Measurements from ENCODE around the gene KCNS1. TPM values are rescaled to one million over a fixed set of nuclear protein-coding genes. Genes with fewer than 3 reads are reported as not detected.

Gene KCNS1
- total RNA-seq, 4 donors from 2014 or later: 0.21 to 0.22 TPM; not detected in 2

GRCh38 chr20:45049438-45049837, 51.5 kb downstream of the KCNS1 start:
- Histone ChIP-seq H3K9me3 (no peaks in the 10 kb centered on the region), H3K4me1 (peaks cover 3 to 56% (median 32%) of the 10 kb centered on the region in 4 donors), H3K36me3 (no peaks in the 10 kb centered on the region), H3K27ac (peak overlapping the region in 3 of 4 donors; percentile 1 to 79 (median 71)), H3K27me3 (no peaks in the 10 kb centered on the region), H3K4me3 (no peak overlapping the region)
- no peak for DNase-seq (ENCODE audit: low spot score in 2 of 2)
- 46 to 53% methylated on average over 3 of the region's 3 CpGs for WGBS, 2 donors
- TF ChIP-seq CTCF (IDR thresholded peaks at IDR 0.05) (no peak), POLR2A (IDR thresholded peaks at IDR 0.05) (no peak), EP300 (IDR thresholded peaks at IDR 0.05) (no peak)

GRCh38 chr20:45047581-45048119, 53.3 kb downstream of the KCNS1 start:
- Histone ChIP-seq H3K27me3 (no peaks in the 10 kb centered on the region), H3K4me1 (peaks cover 0 to 50% (median 21%) of the 10 kb centered on the region in 4 donors), H3K9me3 (no peaks in the 10 kb centered on the region), H3K4me3 (no peak overlapping the region), H3K36me3 (no peaks in the 10 kb centered on the region), H3K27ac (no peak overlapping the region)
- whole genome bisulfite sequencing, 2 donors: 69 to 75% methylated on average over 2 of the region's 2 CpGs
- no peak for TF ChIP-seq CTCF (IDR thresholded peaks at IDR 0.05)
- no peak for TF ChIP-seq POLR2A (IDR thresholded peaks at IDR 0.05)
- no peak for TF ChIP-seq EP300 (IDR thresholded peaks at IDR 0.05)
- no peak for DNase-seq (ENCODE audit: low spot score in 2 of 2)

GRCh38 chr20:45044601-45045000, 56.3 kb downstream of the KCNS1 start:
- no peak for DNase-seq (ENCODE audit: low spot score in 2 of 2)
- no peak for TF ChIP-seq EP300 (IDR thresholded peaks at IDR 0.05)
- no peak for TF ChIP-seq CTCF (IDR thresholded peaks at IDR 0.05)
- no peak for TF ChIP-seq POLR2A (IDR thresholded peaks at IDR 0.05)
- no peaks in the 10 kb centered on the region for H3K36me3 ChIP-seq
- H3K9me3 ChIP-seq: no peaks in the 10 kb centered on the region
- H3K27ac ChIP-seq: no peak overlapping the region
- no peak overlapping the region for H3K4me3 ChIP-seq
- no peaks in the 10 kb centered on the region for H3K27me3 ChIP-seq
- peaks cover 0 to 32% (median 4%) of the 10 kb centered on the region in 4 donors for H3K4me1 ChIP-seq
- WGBS, 2 donors: 60 to 70% methylated on average over 3 of the region's 3 CpGs

GRCh38 chr20:45044084-45044573, 56.8 kb downstream of the KCNS1 start:
- TF ChIP-seq EP300 (IDR thresholded peaks at IDR 0.05): no peak
- TF ChIP-seq POLR2A (IDR thresholded peaks at IDR 0.05): no peak
- TF ChIP-seq CTCF (IDR thresholded peaks at IDR 0.05): peak; percentile 70 to 82 (median 81)
- H3K27ac ChIP-seq: no peak overlapping the region
- no peak overlapping the region for H3K4me3 ChIP-seq
- H3K4me1 ChIP-seq: peaks cover 0 to 28% (median 2%) of the 10 kb centered on the region in 4 donors
- H3K9me3 ChIP-seq: no peaks in the 10 kb centered on the region
- H3K36me3 ChIP-seq: no peaks in the 10 kb centered on the region
- WGBS, 2 donors: 24 to 29% methylated on average over 5 of the region's 5 CpGs
- no peaks in the 10 kb centered on the region for H3K27me3 ChIP-seq
- peak in 1 of 2 donors; percentile 30 for DNase-seq (ENCODE audit: low spot score in 2 of 2)

- Histone ChIP-seq H3K36me3 (no peaks in the 10 kb centered on the region), H3K4me3 (no peak overlapping the region), H3K27ac (no peak overlapping the region), H3K4me1 (peaks cover 0 to 30% (median 8%) of the 10 kb centered on the region in 4 donors), H3K9me3 (no peaks in the 10 kb centered on the region), H3K27me3 (no peaks in the 10 kb centered on the region)
- WGBS, 2 donors: 90 to 98% methylated on average over 1 of the region's 1 CpG
- TF ChIP-seq POLR2A (IDR thresholded peaks at IDR 0.05): no peak
- TF ChIP-seq EP300 (IDR thresholded peaks at IDR 0.05): no peak
- TF ChIP-seq CTCF (IDR thresholded peaks at IDR 0.05): no peak
- DNase-seq (ENCODE audit: low spot score in 2 of 2): no peak
These were observed 57.9 kb downstream of the KCNS1 start for GRCh38 chr20:45042978-45043377.

Other genes with a start within 250 kb of the KCNS1 start
- 100 to 1,000 TPM in 1 of 4 donors, 10 to 100 TPM in 3; 97.9 to 119 (median 98.3) TPM for gene YWHAB, start 215.4 kb downstream of the KCNS1 start, total RNA-seq
- 10 to 100 TPM; 11.8 to 27.9 (median 16.0) TPM for gene PABPC1L, start 191.1 kb downstream of the KCNS1 start, total RNA-seq
- gene TOMM34, start 140.7 kb downstream of the KCNS1 start, total RNA-seq: 10 to 100 TPM in 3 of 4 donors, 1 to 10 TPM in 1; 5.9 to 18.0 (median 13.9) TPM
- 10 to 100 TPM; 24.3 to 28.5 (median 27.1) TPM for gene STK4, start 134.6 kb downstream of the KCNS1 start, total RNA-seq
- not detected for gene WFDC5, start 14.0 kb upstream of the KCNS1 start, total RNA-seq
- not detected for gene WFDC12, start 23.3 kb upstream of the KCNS1 start, total RNA-seq
- gene PI3, start 73.8 kb upstream of the KCNS1 start, total RNA-seq: not detected
- gene SEMG1, start 105.9 kb upstream of the KCNS1 start, total RNA-seq: not detected
- not detected for gene SEMG2, start 120.2 kb upstream of the KCNS1 start, total RNA-seq
- 100 to 1,000 TPM; 103 to 371 (median 129) TPM for gene SLPI, start 153.4 kb upstream of the KCNS1 start, total RNA-seq
- gene RBPJL, start 205.7 kb upstream of the KCNS1 start, total RNA-seq: under 1 TPM in 1 of 4 donors, not detected in 3; 0.44 TPM
- not detected for gene MATN4, start 207.2 kb upstream of the KCNS1 start, total RNA-seq
- gene SDC4, start 247.3 kb upstream of the KCNS1 start, total RNA-seq: 10 to 100 TPM; 41.2 to 72.5 (median 63.4) TPM

All from tibial nerve (tissue), 4 donors.